ENCODE measurements around the gene HHIPL1. TPM values are rescaled to one million over a fixed set of nuclear protein-coding genes. Genes with fewer than 3 reads are reported as not detected.
A peak's percentile ranks its signal among the peaks of the same experiment; 100 is the strongest.

HHIPL1 gene
- polyA plus RNA-seq, 2 of the 4 experiments (the other 2 are of a cell fraction) = 0.19 to 0.23 TPM

- no peak for TF ChIP-seq EHF (CRISPR knock-in tag; IDR thresholded peaks at IDR 0.05)
These were observed 2.5 kb downstream of the HHIPL1 start (continued) for GRCh38 chr14:99647411-99647810.

GRCh38 chr14:99648027-99648784 is 3.3 kb downstream of the HHIPL1 start:
- ChIA-PET POLR2A (no interaction called here), CTCF (interaction anchor here (0.7 to 1.3 kb wide), 4 partner anchors 13 to 124 kb away, joined by 3 read pairs; partner anchors contain the start of gene CYP46A1)
- peak in 1 of 2 experiments; percentile 7; a peak in 2 of 6 replicates for ATAC-seq
- no peak for FAIRE-seq
- no peak overlapping the region for H3K27ac ChIP-seq
- H3K4me1 ChIP-seq = 0 out of 3 replicates have a peak, but pooled peaks cover 7% of the 10 kb centered on the region
- DNase-seq (ENCODE audit: low read depth in 1 of 2, low spot score in 1 of 2) = no peak
- no peak overlapping the region for H3K4me3 ChIP-seq
- H3K9me3 ChIP-seq = no peaks in the 10 kb centered on the region
- WGBS (ENCODE audit: missing lambda C conversion rate) = 83% methylated on average over 8 of the region's 8 CpGs
- H3K4me2 ChIP-seq = no peak overlapping the region
- TF ChIP-seq FOXS1 (CRISPR knock-in tag; IDR thresholded peaks at IDR 0.05) (no peak), MAFK (IDR thresholded peaks at IDR 0.05; ENCODE audit: partially characterized antibody) (no peak)

GRCh38 chr14:99649219-99649618 is 4.3 kb downstream of the HHIPL1 start:
- CTCF ChIA-PET = interaction anchor here (0.8 to 1.0 kb wide), 2 partner anchors 12 to 146 kb away, joined by 3 read pairs; no protein-coding TSS in a partner anchor
- Histone ChIP-seq H3K27ac (no peak overlapping the region), H3K4me1 (peaks cover 8% of the 10 kb centered on the region; the same call in 1 of the 3 replicates), H3K4me3 (no peak overlapping the region), H3K9me3 (no peaks in the 10 kb centered on the region), H3K4me2 (no peak overlapping the region)
- POLR2A ChIA-PET = no interaction called here
- WGBS (ENCODE audit: missing lambda C conversion rate) = 77% methylated on average over 8 of the region's 8 CpGs
- FAIRE-seq (no peak), DNase-seq (ENCODE audit: low read depth in 1 of 2, low spot score in 1 of 2) (no peak), ATAC-seq (no peak)
- TF ChIP-seq HOXB13 (CRISPR knock-in tag; IDR thresholded peaks at IDR 0.05; ENCODE audit: low read depth) (no peak), HDAC2 (IDR thresholded peaks at IDR 0.05) (no peak), HOXA7 (CRISPR knock-in tag; IDR thresholded peaks at IDR 0.05) (no peak), HEYL (CRISPR knock-in tag; IDR thresholded peaks at IDR 0.05) (no peak), POLR2AphosphoS2 (conservative IDR thresholded peaks at IDR 0.05; ENCODE audit: low read length) (no peak), PBX3 (IDR thresholded peaks at IDR 0.05) (no peak), ZC3H11A (IDR thresholded peaks at IDR 0.05) (no peak), TFCP2L1 (CRISPR knock-in tag; IDR thresholded peaks at IDR 0.05) (no peak), BCL3 (IDR thresholded peaks at IDR 0.05) (no peak), SMC3 (IDR thresholded peaks at IDR 0.05) (no peak), MAFK (IDR thresholded peaks at IDR 0.05; ENCODE audit: partially characterized antibody) (no peak), KDM1A (IDR thresholded peaks at IDR 0.05; ENCODE audit: low read depth) (no peak)

- H3K4me2 ChIP-seq = no peak overlapping the region
- 81% methylated on average over 8 of the region's 8 CpGs for WGBS (ENCODE audit: missing lambda C conversion rate)
- no peak overlapping the region for H3K4me3 ChIP-seq
- no peak for DNase-seq (ENCODE audit: low read depth in 1 of 2, low spot score in 1 of 2)
- H3K27ac ChIP-seq = no peak overlapping the region
- ATAC-seq = no peak
- no peak for FAIRE-seq
- ChIA-PET POLR2A (no interaction called here), CTCF (interaction anchor here (0.8 kb wide), 1 partner anchor 147 kb away, joined by 3 read pairs; no protein-coding TSS in a partner anchor)
- H3K9me3 ChIP-seq = no peaks in the 10 kb centered on the region
- peaks cover 10% of the 10 kb centered on the region; the same call in 1 of the 3 replicates for H3K4me1 ChIP-seq
- TF ChIP-seq ZC3H11A (IDR thresholded peaks at IDR 0.05) (no peak), USF2 (IDR thresholded peaks at IDR 0.05) (no peak), RFX5 (IDR thresholded peaks at IDR 0.05) (no peak), EHMT2 (IDR thresholded peaks at IDR 0.05; ENCODE audit: low read depth) (no peak), NFE2L2 (conservative IDR thresholded peaks at IDR 0.05; ENCODE audit: low read length) (no peak), NR3C1 (IDR thresholded peaks at IDR 0.05) (no peak), CHD2 (IDR thresholded peaks at IDR 0.05; ENCODE audit: low read length, partially characterized antibody) (no peak), MAZ (IDR thresholded peaks at IDR 0.05; ENCODE audit: borderline replicate concordance, low read depth, low read length) (no peak), REST (IDR thresholded peaks at IDR 0.05) (no peak), POLR2AphosphoS2 (conservative IDR thresholded peaks at IDR 0.05; ENCODE audit: low read length) (no peak), SMC3 (IDR thresholded peaks at IDR 0.05) (no peak), RNF2 (IDR thresholded peaks at IDR 0.05; ENCODE audit: borderline replicate concordance, low read depth) (no peak), HDAC2 (IDR thresholded peaks at IDR 0.05) (no peak), CBX2 (IDR thresholded peaks at IDR 0.05; ENCODE audit: borderline replicate concordance, low read depth) (no peak), BHLHE40 (IDR thresholded peaks at IDR 0.05; ENCODE audit: low read depth, low read length) (no peak), HOXA7 (CRISPR knock-in tag; IDR thresholded peaks at IDR 0.05) (no peak)
These were observed 4.7 kb downstream of the HHIPL1 start for GRCh38 chr14:99649643-99650042.
